ENCODE data around the gene NUCB2. TPM values are rescaled to one million over a fixed set of nuclear protein-coding genes. Genes with fewer than 3 reads are reported as not detected.

Gene NUCB2
- polyA plus RNA-seq, 3 donors, result 8.6 to 41.3 (median 31.4) TPM

DNA sequence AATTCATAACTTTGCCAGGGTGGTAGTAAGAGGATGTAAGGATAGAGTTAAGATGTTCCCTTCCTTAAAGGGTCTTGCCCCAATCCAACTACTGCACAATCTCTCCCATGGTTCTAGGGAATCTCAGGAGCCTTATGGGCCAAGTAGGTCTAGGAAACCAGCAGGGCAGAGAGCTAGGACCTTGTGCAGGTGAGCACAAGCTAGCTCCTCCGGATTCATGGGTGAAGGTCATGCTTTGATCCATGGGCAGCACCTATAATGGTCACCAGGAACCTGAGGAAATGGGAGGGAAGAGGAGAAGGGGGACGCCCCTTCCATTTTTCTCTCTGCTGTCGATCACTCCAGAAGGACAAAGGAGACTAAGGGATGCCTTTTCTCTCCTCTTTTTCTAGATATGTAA lies 95.1 kb downstream of the NUCB2 start:
- Histone ChIP-seq H3K4me2 (replicated peaks; ENCODE audit: extremely low read depth, low read length, poor library complexity, severe bottlenecking) (no peak overlapping the region), H3K9me3 (replicated peaks in 1 of 2; ENCODE audit: control insufficient read depth in 1 of 2, insufficient read depth in 1 of 2, low read length in 2 of 2) (peaks cover 65 to 70% of the 10 kb centered on the region in 2 donors), H3K9ac (ENCODE audit: insufficient read depth, low read length, poor library complexity, severe bottlenecking) (no peak overlapping the region), H3K79me2 (ENCODE audit: insufficient read depth, low read length) (no peaks in the 10 kb centered on the region), H3K27me3 (ENCODE audit: control insufficient read depth in 2 of 2, insufficient read depth in 2 of 2, low read length in 2 of 2) (no peaks in the 10 kb centered on the region), H3K36me3 (replicated peaks in 1 of 2; ENCODE audit: control insufficient read depth in 1 of 2, insufficient read depth in 2 of 2, low read length in 2 of 2) (peaks cover 11 to 62% of the 10 kb centered on the region in 2 donors), H2AFZ (ENCODE audit: insufficient read depth, low read depth, low read length, poor library complexity, severe bottlenecking) (no peak overlapping the region), H3K4me1 (ENCODE audit: control insufficient read depth in 1 of 2, insufficient read depth in 2 of 2, low read length in 2 of 2) (no peaks in the 10 kb centered on the region), H3K27ac (ENCODE audit: low read depth in 1 of 2, low read length in 2 of 2) (no peak overlapping the region), H4K20me1 (ENCODE audit: insufficient read depth, low read length) (no peaks in the 10 kb centered on the region), H3K4me3 (replicated peaks in 1 of 3; ENCODE audit: low read depth in 2 of 3, low read length in 3 of 3) (no peak overlapping the region)
- peaks cover 2% of the 10 kb centered on the region for H3K4me1 Mint-ChIP-seq
- intact Hi-C loops (cut with micrococcal nuclease), result no loop called here
- H3K36me3 Mint-ChIP-seq, result peaks cover 49 to 65% of the 10 kb centered on the region in 2 donors
- H3K27me3 Mint-ChIP-seq (ENCODE audit: low read depth in 3 of 3), result peaks cover 0 to 2% (median 1%) of the 10 kb centered on the region in 3 donors
- TF ChIP-seq, protein P1, sequence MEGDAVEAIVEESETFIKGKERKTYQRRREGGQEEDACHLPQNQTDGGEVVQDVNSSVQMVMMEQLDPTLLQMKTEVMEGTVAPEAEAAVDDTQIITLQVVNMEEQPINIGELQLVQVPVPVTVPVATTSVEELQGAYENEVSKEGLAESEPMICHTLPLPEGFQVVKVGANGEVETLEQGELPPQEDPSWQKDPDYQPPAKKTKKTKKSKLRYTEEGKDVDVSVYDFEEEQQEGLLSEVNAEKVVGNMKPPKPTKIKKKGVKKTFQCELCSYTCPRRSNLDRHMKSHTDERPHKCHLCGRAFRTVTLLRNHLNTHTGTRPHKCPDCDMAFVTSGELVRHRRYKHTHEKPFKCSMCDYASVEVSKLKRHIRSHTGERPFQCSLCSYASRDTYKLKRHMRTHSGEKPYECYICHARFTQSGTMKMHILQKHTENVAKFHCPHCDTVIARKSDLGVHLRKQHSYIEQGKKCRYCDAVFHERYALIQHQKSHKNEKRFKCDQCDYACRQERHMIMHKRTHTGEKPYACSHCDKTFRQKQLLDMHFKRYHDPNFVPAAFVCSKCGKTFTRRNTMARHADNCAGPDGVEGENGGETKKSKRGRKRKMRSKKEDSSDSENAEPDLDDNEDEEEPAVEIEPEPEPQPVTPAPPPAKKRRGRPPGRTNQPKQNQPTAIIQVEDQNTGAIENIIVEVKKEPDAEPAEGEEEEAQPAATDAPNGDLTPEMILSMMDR (IDR thresholded peaks at IDR 0.05), result no peak
- no peak overlapping the region for H3K4me3 Mint-ChIP-seq
- WGBS (ENCODE audit: insufficient coverage), result no CpG with 5 or more reads among the region's 3 CpGs
- DNase-seq, result no peak
- H3K9me3 Mint-ChIP-seq, result peaks cover 53 to 84% (median 60%) of the 10 kb centered on the region in 7 donors
- no peak overlapping the region for H3K27ac Mint-ChIP-seq

DNA sequence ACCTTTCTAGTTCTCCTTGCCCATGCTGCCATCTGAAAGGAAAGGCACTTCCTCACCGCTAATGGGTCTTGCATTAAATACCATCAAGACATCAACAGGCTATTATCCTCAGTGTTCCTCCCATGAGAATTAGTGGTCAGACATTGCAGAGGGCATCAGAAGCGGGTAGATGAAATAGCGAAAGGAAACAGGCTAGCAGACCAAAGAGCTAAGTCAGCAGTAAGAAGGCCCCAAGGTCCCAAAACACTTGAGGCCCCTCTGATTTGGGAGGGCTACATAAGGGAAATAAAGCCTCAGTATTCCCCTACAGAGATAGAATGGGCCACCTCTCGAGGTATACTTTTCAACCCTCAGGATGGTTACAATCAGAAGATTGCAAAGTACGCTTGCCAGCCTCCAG lies 99.0 kb downstream of the NUCB2 start:
- Histone ChIP-seq H2AFZ (ENCODE audit: insufficient read depth, low read depth, low read length, poor library complexity, severe bottlenecking) (no peak overlapping the region), H3K4me2 (replicated peaks; ENCODE audit: extremely low read depth, low read length, poor library complexity, severe bottlenecking) (no peak overlapping the region), H3K27ac (ENCODE audit: low read depth in 1 of 2, low read length in 2 of 2) (no peak overlapping the region), H3K9ac (ENCODE audit: insufficient read depth, low read length, poor library complexity, severe bottlenecking) (no peak overlapping the region), H3K9me3 (replicated peaks in 1 of 2; ENCODE audit: control insufficient read depth in 1 of 2, insufficient read depth in 1 of 2, low read length in 2 of 2) (peaks cover 39 to 42% of the 10 kb centered on the region in 2 donors), H4K20me1 (ENCODE audit: insufficient read depth, low read length) (no peaks in the 10 kb centered on the region), H3K27me3 (ENCODE audit: control insufficient read depth in 2 of 2, insufficient read depth in 2 of 2, low read length in 2 of 2) (no peaks in the 10 kb centered on the region), H3K4me3 (replicated peaks in 1 of 3; ENCODE audit: low read depth in 2 of 3, low read length in 3 of 3) (no peak overlapping the region), H3K4me1 (ENCODE audit: control insufficient read depth in 1 of 2, insufficient read depth in 2 of 2, low read length in 2 of 2) (no peaks in the 10 kb centered on the region), H3K79me2 (ENCODE audit: insufficient read depth, low read length) (no peaks in the 10 kb centered on the region), H3K36me3 (replicated peaks in 1 of 2; ENCODE audit: control insufficient read depth in 1 of 2, insufficient read depth in 2 of 2, low read length in 2 of 2) (peaks cover 8 to 34% of the 10 kb centered on the region in 2 donors)
- Mint-ChIP-seq H3K27me3 (ENCODE audit: low read depth in 3 of 3) (peaks cover 0 to 2% (median 2%) of the 10 kb centered on the region in 3 donors), H3K27ac (no peak overlapping the region), H3K4me3 (no peak overlapping the region), H3K36me3 (peaks cover 33% of the 10 kb centered on the region in 2 donors), H3K4me1 (no peaks in the 10 kb centered on the region), H3K9me3 (peaks cover 32 to 68% (median 39%) of the 10 kb centered on the region in 7 donors)
- TF ChIP-seq, protein P1 (IDR thresholded peaks at IDR 0.05), result no peak
- WGBS (ENCODE audit: insufficient coverage), result 100% methylated on average over 2 of the region's 5 CpGs
- intact Hi-C loops (cut with micrococcal nuclease), result no loop called here
- no peak for DNase-seq

Measured in CD14-positive monocyte (primary cell).